ENCODE results near the gene COPG2. TPM values are rescaled to one million over a fixed set of nuclear protein-coding genes. Genes with fewer than 3 reads are reported as not detected.

COPG2 gene
- total and polyA plus RNA-seq, 2 of the 8 experiments (the other 6 are each of a cell fraction or from before 2014, with no cell fraction given), result 50.3 to 53.1 TPM

GRCh38 chr7:130554481-130554880 lies 114.1 kb downstream of the COPG2 start:
- Histone ChIP-seq H2BK15ac (ENCODE audit: low read length) (no peak overlapping the region), H3K4me1 (replicated peaks in 1 of 4; ENCODE audit: control insufficient read depth in 3 of 4, insufficient read depth in 4 of 4, low read length in 3 of 4) (no peaks in the 10 kb centered on the region), H3K56ac (replicated peaks; ENCODE audit: insufficient read length, low read depth, low read length) (no peak overlapping the region), H4K20me1 (replicated peaks in 1 of 2; ENCODE audit: control insufficient read depth in 1 of 2, insufficient read depth in 2 of 2, low read length in 2 of 2) (no peaks in the 10 kb centered on the region), H2BK120ac (replicated peaks; ENCODE audit: low read depth, low read length) (no peak overlapping the region), H3K9ac (replicated peaks in 1 of 4; ENCODE audit: extremely low read depth in 1 of 4, low read depth in 3 of 4, low read length in 3 of 4) (no peak overlapping the region), H3K23ac (ENCODE audit: insufficient read length) (no peak overlapping the region), H3K27me3 (replicated peaks in 1 of 4; ENCODE audit: control insufficient read depth in 3 of 4, extremely low read depth in 1 of 4, insufficient read depth in 3 of 4, low read length in 3 of 4) (no peaks in the 10 kb centered on the region), H2AK5ac (ENCODE audit: low read depth, low read length) (no peak overlapping the region), H2BK20ac (ENCODE audit: low read length) (no peak overlapping the region), H4K91ac (replicated peaks; ENCODE audit: insufficient read length, low read length) (no peak overlapping the region), H3K79me1 (ENCODE audit: low read depth, low read length) (no peaks in the 10 kb centered on the region), H3K18ac (ENCODE audit: extremely low read depth, low read length) (no peak overlapping the region), H3K14ac (ENCODE audit: insufficient read length) (no peak overlapping the region), H4K5ac (ENCODE audit: insufficient read length, low read depth, low read length) (no peak overlapping the region), H3K9me3 (ENCODE audit: insufficient read depth in 2 of 2, low read depth in 1 of 2, low read length in 1 of 2) (no peaks in the 10 kb centered on the region), H3K4me3 (ENCODE audit: extremely low read depth in 1 of 4, insufficient read depth in 2 of 4, low read depth in 3 of 4, low read length in 4 of 4) (no peak overlapping the region), H3K4ac (replicated peaks; ENCODE audit: insufficient read length, low read depth, low read length) (no peak overlapping the region), H3K4me2 (ENCODE audit: insufficient read depth in 1 of 2, low read depth in 2 of 2, low read length in 2 of 2) (no peak overlapping the region), H3K23me2 (ENCODE audit: low read depth, low read length) (no peaks in the 10 kb centered on the region), H2AFZ (ENCODE audit: low read length) (no peak overlapping the region), H2BK12ac (ENCODE audit: low read depth, low read length) (no peak overlapping the region), H4K8ac (ENCODE audit: extremely low read depth, insufficient read depth, low read length) (no peak overlapping the region), H3K36me3 (ENCODE audit: control insufficient read depth in 2 of 4, insufficient read depth in 4 of 4, low read length in 3 of 4) (peaks cover 0 to 10% (median 0%) of the 10 kb centered on the region in 4 experiments; a peak in 3 of 8 replicates), H2BK5ac (ENCODE audit: low read depth, low read length) (no peak overlapping the region), H3K79me2 (ENCODE audit: control insufficient read depth in 1 of 2, insufficient read depth in 2 of 2, low read length in 2 of 2) (no peaks in the 10 kb centered on the region), H3K27ac (ENCODE audit: low read depth, low read length) (no peak overlapping the region)
- DNase-seq (ENCODE audit: low read depth in 1 of 2, low spot score in 2 of 2) (no peak), FAIRE-seq (no peak)
- CTCF ChIA-PET (ENCODE audit: partially characterized antibody), result no interaction called here
- WGBS, 2 experiments (ENCODE audit: extremely low coverage in 1 of 2, insufficient coverage in 1 of 2, insufficient read length in 1 of 2, insufficient replicate concordance in 2 of 2, low coverage in 1 of 2, low lambda C conversion rate in 2 of 2, missing lambda C conversion rate in 1 of 2), result 85% methylated on average over 3 of the region's 3 CpGs; no CpG with 5 or more reads in 1 of the 2 experiments
- POLR2A ChIA-PET (ENCODE audit: partially characterized antibody), result no interaction called here
- no peak for TF ChIP-seq CHD2 (IDR thresholded peaks at IDR 0.05; ENCODE audit: low read length)
- no peak for TF ChIP-seq RFX5 (IDR thresholded peaks at IDR 0.05; ENCODE audit: borderline replicate concordance, low read depth, low read length)
- TF ChIP-seq RNF2 (IDR thresholded peaks at IDR 0.05; ENCODE audit: borderline replicate concordance, low read depth, low read length, missing control alignments, poor library complexity, severe bottlenecking), result no peak
- TF ChIP-seq EGR1 (IDR thresholded peaks at IDR 0.05; ENCODE audit: borderline replicate concordance, low read depth, low read length), result no peak

All from H1 (cell line).